GM19025 (cell line): Measurements from ENCODE around the gene HS6ST1.

ENCODE experiments used
- ATAC-seq: cut with Tn5 transposase; IDR thresholded peaks from one replicate; pipeline ENCODE4 v1.9.1; 2021; ENCODE audit warnings: mild to moderate bottlenecking, low read depth, moderate library complexity; ENCODE audit not compliant: unreplicated experiment

The HS6ST1 gene

GRCh38 chr2:128301021-128301420 lies 17.6 kb downstream of the HS6ST1 start:
- no peak for ATAC-seq

- no peak for ATAC-seq
These were observed 18.3 kb downstream of the HS6ST1 start for GRCh38 chr2:128300151-128301020.

- ATAC-seq: no peak
These were observed 19.0 kb downstream of the HS6ST1 start for GRCh38 chr2:128299628-128300027.

GRCh38 chr2:128298846-128299507 lies 19.7 kb downstream of the HS6ST1 start:
- ATAC-seq: no peak

GRCh38 chr2:128298286-128298685 lies 20.4 kb downstream of the HS6ST1 start:
- no peak for ATAC-seq

- no peak for ATAC-seq
These were observed 24.7 kb downstream of the HS6ST1 start for GRCh38 chr2:128293870-128294455.

- ATAC-seq: no peak
These were observed 25.3 kb downstream of the HS6ST1 start for GRCh38 chr2:128293426-128293755.

GRCh38 chr2:128292599-128293425 lies 25.9 kb downstream of the HS6ST1 start:
- ATAC-seq: no peak

GRCh38 chr2:128291844-128292598 lies 26.6 kb downstream of the HS6ST1 start:
- ATAC-seq: no peak

- ATAC-seq: no peak
These were observed 27.4 kb downstream of the HS6ST1 start for GRCh38 chr2:128291161-128291843.

- no peak for ATAC-seq
These were observed 28.3 kb downstream of the HS6ST1 start for GRCh38 chr2:128290356-128290755.

- no peak for ATAC-seq
These were observed 29.2 kb downstream of the HS6ST1 start for GRCh38 chr2:128289439-128289838.

- no peak for ATAC-seq
These were observed 29.9 kb downstream of the HS6ST1 start for GRCh38 chr2:128288781-128289180.

- ATAC-seq: no peak
These were observed 30.6 kb downstream of the HS6ST1 start for GRCh38 chr2:128287780-128288735.

GRCh38 chr2:128286905-128287779 lies 31.5 kb downstream of the HS6ST1 start:
- no peak for ATAC-seq

GRCh38 chr2:128286011-128286721 lies 32.5 kb downstream of the HS6ST1 start:
- no peak for ATAC-seq
